ENCODE data around the gene MAML3.

MAML3 gene

GRCh38 chr4:140156529-140157171 lies 2.7 kb upstream of the MAML3 start:
- TF ChIP-seq, protein P1, sequence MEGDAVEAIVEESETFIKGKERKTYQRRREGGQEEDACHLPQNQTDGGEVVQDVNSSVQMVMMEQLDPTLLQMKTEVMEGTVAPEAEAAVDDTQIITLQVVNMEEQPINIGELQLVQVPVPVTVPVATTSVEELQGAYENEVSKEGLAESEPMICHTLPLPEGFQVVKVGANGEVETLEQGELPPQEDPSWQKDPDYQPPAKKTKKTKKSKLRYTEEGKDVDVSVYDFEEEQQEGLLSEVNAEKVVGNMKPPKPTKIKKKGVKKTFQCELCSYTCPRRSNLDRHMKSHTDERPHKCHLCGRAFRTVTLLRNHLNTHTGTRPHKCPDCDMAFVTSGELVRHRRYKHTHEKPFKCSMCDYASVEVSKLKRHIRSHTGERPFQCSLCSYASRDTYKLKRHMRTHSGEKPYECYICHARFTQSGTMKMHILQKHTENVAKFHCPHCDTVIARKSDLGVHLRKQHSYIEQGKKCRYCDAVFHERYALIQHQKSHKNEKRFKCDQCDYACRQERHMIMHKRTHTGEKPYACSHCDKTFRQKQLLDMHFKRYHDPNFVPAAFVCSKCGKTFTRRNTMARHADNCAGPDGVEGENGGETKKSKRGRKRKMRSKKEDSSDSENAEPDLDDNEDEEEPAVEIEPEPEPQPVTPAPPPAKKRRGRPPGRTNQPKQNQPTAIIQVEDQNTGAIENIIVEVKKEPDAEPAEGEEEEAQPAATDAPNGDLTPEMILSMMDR (conservative IDR thresholded peaks at IDR 0.05): no peak
- peak overlapping the region; percentile 70 for H3K27ac ChIP-seq

DNA sequence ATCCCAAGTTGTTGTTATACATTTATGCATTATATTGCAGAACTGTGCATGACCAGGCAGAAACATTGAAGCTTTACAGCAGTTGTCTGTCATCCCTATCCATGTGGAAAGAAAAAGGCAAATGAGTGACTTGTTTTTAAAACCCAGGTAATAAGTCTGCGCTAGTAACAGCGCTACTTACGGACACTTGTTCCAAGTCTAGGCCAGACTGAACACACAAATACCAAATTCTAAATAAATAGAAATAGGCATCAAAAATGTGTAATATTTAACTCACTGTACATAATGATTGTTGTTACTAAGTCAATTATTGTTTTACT lies 548 bp upstream of the MAML3 start:
- TF ChIP-seq, protein P1 (conservative IDR thresholded peaks at IDR 0.05): no peak
- H3K27ac ChIP-seq: peak overlapping the region; percentile 99

DNA sequence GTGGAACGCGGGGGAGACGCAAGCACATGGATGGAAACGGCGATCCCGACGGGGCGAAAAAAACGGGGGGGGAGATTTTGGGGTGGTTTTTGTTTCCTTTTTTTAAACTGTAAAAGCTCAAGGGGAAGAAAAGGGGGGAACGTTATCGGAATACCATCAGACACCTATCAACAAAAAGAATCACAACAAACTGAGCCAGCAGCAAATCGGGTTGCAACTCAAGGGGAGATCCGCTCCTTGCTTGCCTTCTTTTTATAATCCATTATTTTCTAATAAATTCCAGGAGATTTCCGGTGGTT lies 616 bp downstream of the MAML3 start:
- TF ChIP-seq, protein P1 (conservative IDR thresholded peaks at IDR 0.05): no peak
- H3K27ac ChIP-seq: peak overlapping the region; percentile 99

DNA sequence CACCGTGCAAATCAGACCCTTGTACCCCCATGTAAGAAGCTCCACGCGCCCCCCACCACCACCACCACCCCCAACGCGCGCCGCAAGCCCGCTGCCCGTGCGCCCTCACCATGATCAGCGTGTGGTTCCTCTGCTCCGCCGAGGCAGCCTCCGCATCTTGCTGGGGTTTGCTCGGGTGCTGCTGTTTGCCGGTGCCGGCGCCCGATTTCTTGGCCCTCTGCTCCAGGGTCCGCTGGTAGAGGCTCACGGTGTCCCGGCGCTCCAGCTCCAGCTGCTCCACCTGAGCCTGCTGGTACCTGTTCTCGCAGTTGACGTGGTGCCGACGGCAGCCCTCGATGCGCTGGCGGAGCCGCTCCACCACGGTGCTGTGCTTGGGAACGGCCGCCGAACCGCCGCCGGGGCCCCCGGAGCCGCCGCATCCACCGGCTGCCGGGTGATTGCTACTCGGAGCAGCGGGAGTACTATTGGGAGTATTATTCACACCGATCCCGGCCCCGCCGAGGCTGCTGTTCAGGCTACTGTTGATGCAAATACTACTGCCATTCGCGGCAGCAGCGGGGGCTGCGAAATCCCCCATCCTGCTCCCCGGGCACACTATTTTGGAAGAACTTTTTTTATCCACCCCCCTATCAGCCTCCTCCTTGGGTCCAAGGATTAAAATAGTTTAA lies 1.1 kb downstream of the MAML3 start:
- TF ChIP-seq, protein P1 (conservative IDR thresholded peaks at IDR 0.05): no peak
- H3K27ac ChIP-seq: peak overlapping the region; percentile 99

GRCh38 chr4:140152013-140152703 lies 1.8 kb downstream of the MAML3 start:
- H3K27ac ChIP-seq: peak overlapping the region; percentile 99
- TF ChIP-seq, protein P1 (conservative IDR thresholded peaks at IDR 0.05): peak; percentile 20; the same call in 1 of the 2 replicates

DNA sequence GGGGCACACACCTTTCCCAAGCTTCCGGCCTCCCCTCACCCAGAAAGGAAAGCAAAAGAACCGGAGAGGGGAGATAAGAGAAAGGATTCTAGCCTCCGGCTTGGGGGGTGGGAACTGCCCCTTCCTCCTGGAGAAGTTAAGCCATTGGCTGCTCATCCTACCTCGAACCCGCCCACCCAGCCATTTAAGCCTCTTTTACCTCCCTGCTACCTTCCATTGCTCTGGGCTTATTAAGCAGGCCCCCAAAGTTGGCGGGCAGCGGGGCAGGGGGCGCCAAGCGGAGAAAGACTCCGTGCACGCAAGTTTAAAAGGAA lies 2.3 kb downstream of the MAML3 start:
- TF ChIP-seq, protein P1 (conservative IDR thresholded peaks at IDR 0.05): no peak
- H3K27ac ChIP-seq: peak overlapping the region; percentile 99

- TF ChIP-seq, protein P1 (conservative IDR thresholded peaks at IDR 0.05): no peak
- peak overlapping the region; percentile 99 for H3K27ac ChIP-seq
Measured at GRCh38 chr4:140150886-140151698, 2.9 kb downstream of the MAML3 start.

Data from VCaP (cell line).